IMR-90 (cell line): ENCODE results near the gene RASSF5. TPM values are rescaled to one million over a fixed set of nuclear protein-coding genes. Genes with fewer than 3 reads are reported as not detected.

Source experiments
- ATAC-seq: fragments of 200-7000 bp; cut with Tn5 transposase; 2 replicates; pipeline ENCODE4 v1.9.1; 2020; ENCODE audit warnings: low read depth, mild to moderate bottlenecking, moderate library complexity
- BruUV-seq: library from RNA; stranded (reverse); fragments of 400-500 nt; replicated peaks from 2 replicates; lab custom pipeline; 2021; lab: Mats Ljungman, UMichigan
- CTCF ChIA-PET: fragments of 300-600 bp; formaldehyde crosslinking; extraction: SDS; loops from one replicate; lab custom pipeline; 2021; ENCODE audit warnings: antibody characterized with exemption; lab: Yijun Ruan, JAX
- POLR2A ChIA-PET: fragments of 300-600 bp; sonication (Branson Sonifier 250); formaldehyde crosslinking; loops from one replicate; lab custom pipeline; 2022; ENCODE audit warnings: antibody characterized with exemption; ENCODE audit not compliant: unreplicated experiment; lab: Charles Lee
- DNase-seq: peaks from one replicate; pipeline ENCODE4 v3.0.0; 2013
- H2AFZ ChIP-seq: replicated peaks from 2 replicates; pipeline ENCODE3; 2013; ENCODE audit warnings: low read length, mild to moderate bottlenecking; ENCODE audit not compliant: poor library complexity
- H2AK5ac ChIP-seq: 2 replicates; pipeline ENCODE4 v1.6.1; 2013; ENCODE audit warnings: low read depth, low read length, inconsistent platforms
- H2AK9ac ChIP-seq: replicated peaks from 2 replicates; pipeline ENCODE3; 2013; ENCODE audit warnings: mild to moderate bottlenecking, low read depth, low read length, moderate library complexity; ENCODE audit not compliant: poor library complexity
- H2BK120ac ChIP-seq: 2 replicates; pipeline ENCODE4 v1.6.1; 2013; ENCODE audit warnings: low read depth, low read length, inconsistent platforms
- H2BK15ac ChIP-seq: 3 replicates; pipeline ENCODE4 v1.6.1; 2013; ENCODE audit warnings: low read depth, low read length, inconsistent platforms
- H2BK20ac ChIP-seq: 2 replicates; pipeline ENCODE4 v1.6.1; 2013; ENCODE audit warnings: low read depth, mild to moderate bottlenecking, inconsistent platforms, low read length, moderate library complexity
- H2BK5ac ChIP-seq: 2 replicates; pipeline ENCODE4 v1.6.1; 2013; ENCODE audit warnings: mild to moderate bottlenecking, low read depth, low read length, inconsistent platforms; ENCODE audit not compliant: poor library complexity, severe bottlenecking
- H3K14ac ChIP-seq: replicated peaks from 2 replicates; pipeline ENCODE4 v1.6.1; 2013; ENCODE audit warnings: low read depth, low read length, inconsistent platforms
- H3K18ac ChIP-seq: 2 replicates; pipeline ENCODE4 v1.6.1; 2013; ENCODE audit warnings: low read depth, low read length, control low read depth
- H3K23ac ChIP-seq: 2 replicates; pipeline ENCODE4 v1.6.1; 2013; ENCODE audit warnings: low read depth, low read length, inconsistent platforms
- H3K27ac ChIP-seq: 2 replicates; pipeline ENCODE4 v1.5.1; 2013; ENCODE audit warnings: mild to moderate bottlenecking, control low read depth, low read length; ENCODE audit not compliant: insufficient read depth
- H3K27me3 ChIP-seq: 2 replicates; pipeline ENCODE4 v1.6.1; 2013; ENCODE audit warnings: low read length; ENCODE audit not compliant: control insufficient read depth, insufficient read depth
- H3K36me3 ChIP-seq: 2 replicates; pipeline ENCODE4 v1.6.1; 2013; ENCODE audit warnings: low read length, mixed read lengths; ENCODE audit not compliant: control insufficient read depth, insufficient read depth
- H3K4ac ChIP-seq: 2 replicates; pipeline ENCODE4 v1.6.1; 2013; ENCODE audit warnings: low read depth, low read length, inconsistent platforms
- H3K4me1 ChIP-seq: 2 replicates; pipeline ENCODE4 v1.6.1; 2013; ENCODE audit warnings: low read length, mixed read lengths; ENCODE audit not compliant: control insufficient read depth, insufficient read depth
- H3K4me2 ChIP-seq: 2 replicates; pipeline ENCODE4 v1.6.1; 2013; ENCODE audit warnings: low read depth, mild to moderate bottlenecking, control low read depth, low read length, moderate library complexity
- H3K4me3 ChIP-seq: 2 replicates; pipeline ENCODE4 v1.5.1; 2013; ENCODE audit warnings: low read depth, mild to moderate bottlenecking, control low read depth, low read length, moderate library complexity; ENCODE audit not compliant: insufficient read depth
- H3K56ac ChIP-seq: 2 replicates; pipeline ENCODE4 v1.6.1; 2013; ENCODE audit warnings: low read length, inconsistent platforms; ENCODE audit not compliant: insufficient read depth; ENCODE audit errors: extremely low read depth
- H3K79me1 ChIP-seq, 2 experiments: 2 replicates each; pipeline ENCODE4 v1.6.1; 2013; ENCODE audit warnings: low read length in 2 of 2, inconsistent platforms in 1 of 2, low read depth in 1 of 2
- H3K9ac ChIP-seq: 2 replicates; pipeline ENCODE4 v1.6.1; 2013; ENCODE audit warnings: low read depth, low read length, control low read depth
- H3K9me1 ChIP-seq: 2 replicates; pipeline ENCODE4 v1.6.1; 2013; ENCODE audit warnings: low read length, inconsistent platforms; ENCODE audit not compliant: insufficient read depth
- H3K9me3 ChIP-seq: 2 replicates; pipeline ENCODE4 v1.6.1; 2013; ENCODE audit warnings: low read length; ENCODE audit not compliant: control insufficient read depth, insufficient read depth
- H4K20me1 ChIP-seq: 2 replicates; pipeline ENCODE4 v1.6.1; 2013; ENCODE audit warnings: low read length, inconsistent platforms; ENCODE audit not compliant: insufficient read depth
- H4K5ac ChIP-seq: 2 replicates; pipeline ENCODE4 v1.6.1; 2013; ENCODE audit warnings: mild to moderate bottlenecking, low read depth, low read length, control low read depth
- H4K8ac ChIP-seq, 2 experiments: 2 replicates each; pipeline ENCODE4 v1.6.1; 2013; ENCODE audit warnings: low read depth in 2 of 2, low read length in 2 of 2, control low read depth in 1 of 2, inconsistent platforms in 1 of 2
- H4K91ac ChIP-seq: 2 replicates; pipeline ENCODE4 v1.6.1; 2013; ENCODE audit warnings: low read depth, low read length, inconsistent platforms; ENCODE audit not compliant: insufficient read depth
- BHLHE40 ChIP-seq: fragments of 150-350 bp; IDR thresholded peaks from 2 replicates; pipeline ENCODE4 v1.6.1; 2016; ENCODE audit warnings: mild to moderate bottlenecking, low read depth, low read length
- CEBPB ChIP-seq: IDR thresholded peaks from 2 replicates; pipeline ENCODE4 v1.6.1; 2012; ENCODE audit warnings: low read depth, low read length, improper control_type of control experiment
- CHD1 ChIP-seq: IDR thresholded peaks from 2 replicates; pipeline ENCODE4 v1.6.1; 2012; ENCODE audit warnings: low read depth, low read length, improper control_type of control experiment
- CTCF ChIP-seq: conservative IDR thresholded peaks from 2 replicates; pipeline ENCODE4 v1.5.1; 2012; ENCODE audit warnings: mild to moderate bottlenecking, low read depth, low read length, improper control_type of control experiment
- ELK1 ChIP-seq: fragments of 150-350 bp; IDR thresholded peaks from 2 replicates; pipeline ENCODE4 v1.6.1; 2016; ENCODE audit warnings: low read depth, mild to moderate bottlenecking, low read length, moderate library complexity, borderline replicate concordance
- FOS ChIP-seq: fragments of 150-350 bp; IDR thresholded peaks from 2 replicates; pipeline ENCODE4 v1.6.1; 2016; ENCODE audit warnings: low read depth, low read length
- MAFK ChIP-seq: IDR thresholded peaks from 2 replicates; pipeline ENCODE4 v1.6.1; 2012; ENCODE audit warnings: low read depth, low read length, improper control_type of control experiment
- MAZ ChIP-seq: IDR thresholded peaks from 2 replicates; pipeline ENCODE4 v1.6.1; 2012; ENCODE audit warnings: low read depth, mild to moderate bottlenecking, low read length, improper control_type of control experiment, moderate library complexity, borderline replicate concordance
- MXI1 ChIP-seq: IDR thresholded peaks from 2 replicates; pipeline ENCODE4 v1.6.1; 2012; ENCODE audit warnings: low read depth, mild to moderate bottlenecking, low read length, moderate library complexity, borderline replicate concordance
- NFE2L2 ChIP-seq: fragments of 150-350 bp; IDR thresholded peaks from 2 replicates; pipeline ENCODE4 v1.6.1; 2016; ENCODE audit warnings: low read depth, mild to moderate bottlenecking, low read length
- POLR2A ChIP-seq: IDR thresholded peaks from 2 replicates; pipeline ENCODE4 v1.6.1; 2012; ENCODE audit warnings: mild to moderate bottlenecking, low read depth, low read length
- RAD21 ChIP-seq: IDR thresholded peaks from 2 replicates; pipeline ENCODE4 v1.6.1; 2012; ENCODE audit warnings: low read length, improper control_type of control experiment
- RCOR1 ChIP-seq: IDR thresholded peaks from 2 replicates; pipeline ENCODE4 v1.6.1; 2012; ENCODE audit warnings: mild to moderate bottlenecking, low read length, improper control_type of control experiment; ENCODE audit not compliant: insufficient replicate concordance
- RFX5 ChIP-seq: IDR thresholded peaks from 2 replicates; pipeline ENCODE4 v1.8.0; 2012; ENCODE audit warnings: low read depth, mild to moderate bottlenecking, low read length, moderate library complexity
- SMC3 ChIP-seq: fragments of 150-350 bp; IDR thresholded peaks from 2 replicates; pipeline ENCODE4 v1.6.1; 2016; ENCODE audit warnings: low read depth, mild to moderate bottlenecking, antibody characterized with exemption, low read length, moderate library complexity
- USF2 ChIP-seq: fragments of 150-350 bp; IDR thresholded peaks from 2 replicates; pipeline ENCODE4 v1.6.1; 2017; ENCODE audit warnings: mild to moderate bottlenecking, antibody characterized with exemption, low read length, low read depth
- WGBS, 2 experiments: methylation state at CpG; one replicate each; pipeline versions ENCODE4 v1.1.5 to v1.1.7; 2013; ENCODE audit warnings: missing lambda C conversion rate in 2 of 2; ENCODE audit not compliant: insufficient read length in 1 of 2; ENCODE audit errors: extremely low coverage in 2 of 2; 5-methylcytosine and 5-hydroxymethylcytosine counted together
- dilution Hi-C: fragments of 300-500 bp; cut with HindIII; formaldehyde crosslinking; loops from one replicate; pipeline ENCODE4 v1.14.3; 2018; ENCODE audit warnings: low sequenced_read_pairs; ENCODE audit not compliant: unreplicated experiment
- in situ Hi-C: fragments of 300-500 bp; cut with MboI; formaldehyde crosslinking; loops from 3 replicates; pipeline ENCODE4 v1.14.3; 2019; ENCODE audit warnings: low sequenced_read_pairs, inconsistent platforms, mixed read lengths
- intact Hi-C: fragments of 100-400 bp; cut with micrococcal nuclease; formaldehyde crosslinking; loops from 2 replicates; pipeline ENCODE4 v1.10.0; 2022
- polyA plus RNA-seq, 3 experiments: library from polyadenylated mRNA; depleted of rRNA; stranded (reverse); fragments of >200 nt; gene quantifications; 2 replicates each; pipeline ENCODE4 v1.2.3, GENCODE V29; 2012; ENCODE audit warnings: low replicate concordance in 1 of 3
- total RNA-seq: library from RNA; depleted of rRNA; stranded (reverse); fragments of >200 nt; gene quantifications from 2 replicates; pipeline ENCODE4 v1.2.3, GENCODE V29; 2012

Gene RASSF5
- total and polyA plus RNA-seq, 2 of the 4 experiments (the other 2 are of a cell fraction) = 0.18 to 1.1 TPM

GRCh38 chr1:206521127-206521526, 13.8 kb downstream of the RASSF5 start:
- no peak overlapping the region for H3K23ac ChIP-seq
- H3K9me3 ChIP-seq = no peaks in the 10 kb centered on the region
- no peak overlapping the region for H3K18ac ChIP-seq
- CTCF ChIA-PET = interaction anchor here (1.5 kb wide), 1 partner anchor 14 kb away, joined by 3 read pairs; the partner anchor contains the start of gene RASSF5
- H3K4ac ChIP-seq = no peak overlapping the region
- peaks cover 3% of the 10 kb centered on the region for H3K9me1 ChIP-seq
- no peak overlapping the region for H2AFZ ChIP-seq
- no peak overlapping the region for H2BK20ac ChIP-seq
- H2BK15ac ChIP-seq = no peak overlapping the region
- no peak overlapping the region for H2AK9ac ChIP-seq
- no peak overlapping the region for H2AK5ac ChIP-seq
- H3K9ac ChIP-seq = no peak overlapping the region
- TF ChIP-seq BHLHE40 (no peak), CEBPB (no peak), POLR2A (no peak), CHD1 (no peak), CTCF (no peak), RAD21 (no peak), NFE2L2 (no peak), RFX5 (no peak), MAZ (no peak), SMC3 (no peak), FOS (no peak), MAFK (no peak), MXI1 (no peak), USF2 (no peak), RCOR1 (no peak), ELK1 (no peak)
- no peak overlapping the region for H3K27ac ChIP-seq
- no peak for ATAC-seq
- no peak overlapping the region for H4K5ac ChIP-seq
- H2BK5ac ChIP-seq = no peak overlapping the region
- WGBS, 2 experiments = 75% methylated on average over 1 of the region's 5 CpGs; no CpG with 5 or more reads in 1 of the 2 experiments
- no peak overlapping the region for H4K91ac ChIP-seq
- H4K8ac ChIP-seq = no peak overlapping the region
- H3K56ac ChIP-seq = no peak overlapping the region
- H2BK120ac ChIP-seq = no peak overlapping the region
- H3K4me1 ChIP-seq = no peaks in the 10 kb centered on the region
- H3K27me3 ChIP-seq = peaks cover 2% of the 10 kb centered on the region; the same call in 1 of the 2 replicates
- H3K14ac ChIP-seq = no peak overlapping the region
- intact Hi-C loops (no loop called here), dilution Hi-C loops (no loop called here), in situ Hi-C loops (no loop called here)
- no peaks in the 10 kb centered on the region for H3K36me3 ChIP-seq
- BruUV-seq = no TSS peak
- H4K20me1 ChIP-seq = no peaks in the 10 kb centered on the region
- H3K4me3 ChIP-seq = no peak overlapping the region
- H3K4me2 ChIP-seq = no peak overlapping the region
- no peak for DNase-seq
- H3K79me1 ChIP-seq = no peaks in the 10 kb centered on the region
- POLR2A ChIA-PET = no interaction called here
